Subcutaneous abdominal adipose tissue (tissue), 5 donors: Measurements from ENCODE around the gene FAIM.

Source experiments
- H3K27ac ChIP-seq: one replicate; pipeline ENCODE4 v1.7.0; 2013; ENCODE audit warnings: low read depth, mild to moderate bottlenecking, inconsistent platforms, low read length, moderate library complexity
- H3K27me3 ChIP-seq, 5 donors: one replicate each; pipeline ENCODE4 v1.7.0; 2013; ENCODE audit warnings: low read length in 5 of 5, inconsistent platforms in 1 of 5; ENCODE audit not compliant: control insufficient read depth in 5 of 5, insufficient read depth in 4 of 5
- H3K36me3 ChIP-seq, 5 donors: one replicate each; pipeline ENCODE4 v1.7.0; 2013; ENCODE audit warnings: low read length in 5 of 5; ENCODE audit not compliant: control insufficient read depth in 5 of 5, insufficient read depth in 5 of 5
- H3K4me1 ChIP-seq, 5 donors: one replicate each; pipeline ENCODE4 v1.7.0; 2013; ENCODE audit warnings: low read length in 5 of 5, mild to moderate bottlenecking in 3 of 5, moderate library complexity in 1 of 5; ENCODE audit not compliant: control insufficient read depth in 5 of 5, insufficient read depth in 5 of 5
- H3K4me3 ChIP-seq, 5 donors: one replicate each; pipeline ENCODE4 v1.7.0; 2013; ENCODE audit warnings: low read length in 5 of 5, low read depth in 1 of 5
- H3K9ac ChIP-seq, 5 donors: one replicate each; pipeline ENCODE4 v1.7.0; 2013; ENCODE audit warnings: low read length in 5 of 5, mild to moderate bottlenecking in 4 of 5, moderate library complexity in 3 of 5
- H3K9me3 ChIP-seq, 5 donors: one replicate each; pipeline ENCODE4 v1.7.0; 2013; ENCODE audit warnings: low read length in 5 of 5; ENCODE audit not compliant: control insufficient read depth in 5 of 5
- donor health status: healthy.
- donor health status: healthy.
- donor health status: healthy.
- donor health status: healthy.
- donor health status: healthy.

Gene FAIM

DNA sequence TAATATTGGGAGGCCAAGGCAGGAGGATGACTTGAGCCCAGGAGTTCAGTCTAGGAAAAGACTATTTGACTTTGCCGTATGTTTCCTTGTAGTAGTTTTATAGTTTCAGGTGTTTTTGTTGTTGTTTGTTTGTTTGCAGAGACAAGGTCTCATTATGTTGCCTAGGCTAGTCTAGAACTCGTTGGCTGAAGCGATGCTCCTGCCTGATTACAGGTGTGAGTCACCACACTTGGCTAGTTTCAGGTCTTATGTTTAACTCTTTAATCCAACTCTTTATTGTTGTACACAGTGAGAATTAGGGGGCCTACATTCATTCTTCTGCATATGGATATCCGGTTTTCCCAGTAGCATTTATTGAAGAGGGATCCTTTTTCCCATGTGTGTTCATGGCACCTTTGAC, 32.0 kb downstream of the FAIM start:
- Histone ChIP-seq H3K4me3 (no peak overlapping the region), H3K27me3 (no peaks in the 10 kb centered on the region), H3K27ac (no peak overlapping the region), H3K36me3 (peaks cover 0 to 3% (median 0%) of the 10 kb centered on the region in 5 donors), H3K9ac (no peak overlapping the region), H3K4me1 (no peaks in the 10 kb centered on the region), H3K9me3 (peaks cover 0 to 25% (median 13%) of the 10 kb centered on the region in 5 donors)

DNA sequence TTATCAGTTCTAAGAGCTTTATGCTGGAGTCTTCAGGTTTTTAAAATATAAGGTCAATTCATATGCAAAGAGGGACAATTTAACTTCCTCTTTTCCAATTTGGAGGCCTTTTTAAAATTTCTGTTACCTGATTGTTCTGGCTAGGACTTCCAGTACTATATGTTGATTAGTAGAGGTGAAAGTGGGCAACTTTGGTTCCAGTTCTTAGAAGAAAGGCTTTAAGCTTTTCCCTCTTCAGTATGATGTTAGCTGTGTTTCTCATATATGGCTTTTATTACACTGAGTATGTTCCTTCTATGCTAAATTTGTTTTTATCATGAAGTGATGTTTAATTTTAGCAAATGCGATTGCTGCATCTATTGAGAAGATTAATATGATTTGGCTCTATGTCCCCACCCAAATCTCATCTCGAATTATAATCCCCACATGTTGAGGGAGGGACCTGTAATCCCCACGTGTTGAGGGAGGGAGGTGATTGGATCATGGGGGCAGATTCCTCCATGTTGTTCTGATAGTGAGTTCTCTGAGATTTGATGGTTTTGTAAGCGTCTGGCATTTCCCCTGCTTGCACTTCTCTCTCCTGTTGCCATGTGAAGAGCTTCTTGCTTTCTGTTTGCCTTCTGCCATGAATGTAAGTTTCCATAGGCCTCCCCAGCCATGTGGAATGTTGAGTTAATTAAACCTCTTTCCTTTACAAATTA, 33.8 kb downstream of the FAIM start:
- Histone ChIP-seq H3K27ac (no peak overlapping the region), H3K4me3 (no peak overlapping the region), H3K9ac (no peak overlapping the region), H3K27me3 (no peaks in the 10 kb centered on the region), H3K36me3 (no peaks in the 10 kb centered on the region), H3K4me1 (no peaks in the 10 kb centered on the region), H3K9me3 (peaks cover 0 to 31% (median 20%) of the 10 kb centered on the region in 5 donors)

DNA sequence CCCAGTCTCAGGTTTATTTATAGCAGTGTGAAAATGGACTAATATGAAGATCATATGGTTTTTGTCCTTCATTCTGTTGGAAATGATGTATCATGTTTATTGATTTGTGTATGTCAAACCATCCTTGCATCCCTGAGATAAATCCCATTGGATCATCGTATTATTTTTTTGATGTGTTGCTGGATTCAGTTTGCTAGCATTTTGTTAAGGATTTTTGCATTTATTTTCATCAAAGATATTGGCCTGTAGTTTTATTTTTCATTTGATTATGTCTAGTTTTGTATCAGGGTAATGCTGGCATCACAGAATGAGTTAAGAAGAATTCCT, 34.3 kb downstream of the FAIM start:
- no peak overlapping the region for H3K9ac ChIP-seq
- H3K9me3 ChIP-seq, result peaks cover 0 to 31% (median 20%) of the 10 kb centered on the region in 5 donors
- no peaks in the 10 kb centered on the region for H3K36me3 ChIP-seq
- H3K4me3 ChIP-seq, result no peak overlapping the region
- no peak overlapping the region for H3K27ac ChIP-seq
- H3K4me1 ChIP-seq, result no peaks in the 10 kb centered on the region
- H3K27me3 ChIP-seq, result no peaks in the 10 kb centered on the region

DNA sequence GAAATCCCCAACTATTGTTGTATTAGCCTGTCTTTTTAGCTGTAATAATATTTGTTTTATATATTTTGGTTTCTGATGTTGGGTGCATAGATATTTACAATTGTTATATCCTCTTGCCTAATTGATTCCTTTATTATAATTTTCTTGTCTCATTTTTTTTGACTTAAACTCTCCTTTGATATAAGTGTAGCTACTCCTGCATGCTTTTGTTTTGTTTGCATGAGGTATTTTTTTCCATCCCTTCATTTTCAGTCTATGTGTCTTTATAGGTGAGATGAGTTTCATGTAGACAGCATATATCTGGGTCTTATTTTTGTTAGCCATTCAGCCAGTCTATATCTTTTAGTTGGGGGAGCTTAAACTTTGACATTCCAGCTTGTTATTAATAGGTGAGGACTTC, 37.4 kb downstream of the FAIM start:
- no peaks in the 10 kb centered on the region for H3K27me3 ChIP-seq
- H3K9me3 ChIP-seq, result peaks cover 0 to 38% (median 27%) of the 10 kb centered on the region in 5 donors
- H3K36me3 ChIP-seq, result peaks cover 2 to 17% (median 16%) of the 10 kb centered on the region in 5 donors
- H3K4me3 ChIP-seq, result no peak overlapping the region
- no peak overlapping the region for H3K27ac ChIP-seq
- H3K4me1 ChIP-seq, result no peaks in the 10 kb centered on the region
- H3K9ac ChIP-seq, result no peak overlapping the region

DNA sequence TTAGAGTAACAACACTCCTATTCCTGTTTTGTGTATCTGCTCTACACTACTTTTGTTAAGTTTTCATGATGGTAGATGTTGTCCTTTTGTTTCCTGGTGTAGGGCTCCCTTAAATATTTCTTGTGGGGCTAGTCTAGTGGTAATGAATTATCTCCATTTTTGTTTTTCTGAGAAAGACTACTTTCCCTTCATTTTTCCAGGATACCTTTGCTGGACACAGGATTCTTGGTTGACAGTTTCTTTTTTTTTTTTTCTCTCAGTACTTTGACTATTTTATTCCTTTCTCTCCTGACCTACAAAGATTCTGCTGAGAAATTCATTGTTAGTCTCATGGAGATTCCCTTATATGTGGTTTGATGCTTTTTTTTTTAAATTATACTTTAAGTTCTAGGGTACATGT, 37.9 kb downstream of the FAIM start:
- no peaks in the 10 kb centered on the region for H3K27me3 ChIP-seq
- peaks cover 2 to 19% (median 17%) of the 10 kb centered on the region in 5 donors for H3K36me3 ChIP-seq
- no peak overlapping the region for H3K4me3 ChIP-seq
- H3K4me1 ChIP-seq, result no peaks in the 10 kb centered on the region
- H3K9ac ChIP-seq, result no peak overlapping the region
- no peak overlapping the region for H3K27ac ChIP-seq
- peaks cover 0 to 38% (median 27%) of the 10 kb centered on the region in 5 donors for H3K9me3 ChIP-seq

DNA sequence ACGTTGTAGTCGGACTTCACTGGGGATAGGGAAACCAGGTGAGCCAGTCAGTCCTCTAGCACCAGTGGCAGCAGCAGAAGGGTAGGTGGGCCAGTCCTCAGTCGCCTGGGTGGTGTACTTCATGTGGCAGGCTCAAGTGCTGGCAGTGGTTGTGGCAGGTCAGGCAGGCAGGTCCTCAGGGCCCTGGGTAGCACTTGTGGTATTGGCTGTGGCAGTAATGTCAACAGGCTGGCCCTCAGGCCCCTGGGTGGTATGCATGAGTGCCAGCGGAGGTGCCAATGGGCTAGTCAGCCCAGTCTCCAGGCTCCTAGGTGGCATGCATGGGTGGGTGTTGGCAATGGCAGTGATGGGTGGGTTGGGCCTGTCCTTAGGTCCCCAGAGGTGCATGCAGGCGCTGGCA, 40.6 kb downstream of the FAIM start:
- Histone ChIP-seq H3K9ac (no peak overlapping the region), H3K4me3 (no peak overlapping the region), H3K36me3 (peaks cover 6 to 30% (median 22%) of the 10 kb centered on the region in 5 donors)

DNA sequence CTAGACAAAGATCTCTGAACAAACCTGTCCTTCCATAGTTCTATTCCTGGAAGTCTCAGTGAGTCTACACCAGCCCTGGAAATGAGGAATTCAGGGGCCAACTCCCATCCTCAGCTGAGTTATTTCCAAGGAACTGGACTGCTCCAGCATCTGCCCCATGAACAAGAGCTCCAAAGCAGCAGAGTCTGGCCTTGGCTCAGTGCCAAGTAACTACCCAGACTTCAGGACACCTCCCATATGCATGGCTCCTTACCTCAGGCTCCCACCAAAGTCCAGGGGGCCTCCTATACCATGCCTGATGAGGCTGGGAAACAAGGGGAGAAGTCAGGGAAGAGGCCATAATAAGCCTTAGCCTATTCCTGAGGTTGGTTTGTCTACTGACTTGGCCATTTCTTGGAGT, 45.0 kb downstream of the FAIM start:
- Histone ChIP-seq H3K4me3 (no peak overlapping the region), H3K27me3 (no peaks in the 10 kb centered on the region), H3K27ac (no peak overlapping the region), H3K4me1 (no peaks in the 10 kb centered on the region), H3K36me3 (peaks cover 29 to 63% (median 46%) of the 10 kb centered on the region in 5 donors), H3K9ac (no peak overlapping the region), H3K9me3 (peaks cover 0 to 7% (median 0%) of the 10 kb centered on the region in 5 donors)

More for the DNA sequence above, 40.6 kb downstream of the FAIM start:
- Histone ChIP-seq H3K27me3 (no peaks in the 10 kb centered on the region), H3K9me3 (peaks cover 0 to 20% (median 18%) of the 10 kb centered on the region in 5 donors), H3K4me1 (no peaks in the 10 kb centered on the region), H3K27ac (no peak overlapping the region)

DNA sequence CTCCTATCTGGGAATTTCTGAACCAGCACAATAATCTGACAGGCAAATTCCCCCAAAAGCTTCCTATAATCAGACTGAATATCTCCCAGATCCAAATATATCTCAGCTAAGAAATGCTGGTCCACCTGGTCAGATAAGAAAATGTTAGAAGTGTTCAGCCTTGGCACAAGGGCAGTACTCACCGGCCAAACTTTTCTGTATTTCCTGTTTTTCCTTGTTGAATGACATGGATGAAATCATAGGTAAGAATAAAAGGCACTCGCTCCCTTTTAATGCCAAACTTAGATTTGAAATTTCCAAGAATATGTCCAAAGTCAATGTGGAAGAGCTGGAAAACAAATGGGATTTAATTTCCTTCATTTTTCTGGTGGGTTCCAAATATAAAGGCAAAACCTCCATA, 48.9 kb downstream of the FAIM start:
- no peaks in the 10 kb centered on the region for H3K4me1 ChIP-seq
- H3K27me3 ChIP-seq, result no peaks in the 10 kb centered on the region
- H3K36me3 ChIP-seq, result peaks cover 28 to 50% (median 36%) of the 10 kb centered on the region in 5 donors
- H3K9me3 ChIP-seq, result no peaks in the 10 kb centered on the region
- H3K27ac ChIP-seq, result no peak overlapping the region
- H3K9ac ChIP-seq, result no peak overlapping the region
- no peak overlapping the region for H3K4me3 ChIP-seq

DNA sequence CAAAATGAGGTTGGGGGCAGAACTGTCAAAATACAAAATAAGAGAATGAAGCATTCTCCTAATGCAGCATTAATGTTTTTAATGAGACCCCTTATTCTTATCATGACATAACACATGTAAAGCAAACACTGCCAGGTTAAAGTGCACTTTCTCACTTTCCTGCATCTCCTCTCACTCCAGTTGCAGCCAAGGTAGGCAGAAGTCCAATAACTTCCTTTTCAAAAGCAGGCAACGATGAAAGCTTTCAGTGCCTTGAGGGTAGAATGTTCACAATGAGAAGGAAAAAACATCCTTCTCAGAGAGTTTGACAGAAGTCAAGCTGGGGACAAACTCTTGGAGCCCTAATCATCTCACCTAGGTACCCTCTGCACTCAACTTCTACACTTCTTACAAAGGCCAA, 59.5 kb downstream of the FAIM start:
- Histone ChIP-seq H3K4me1 (no peaks in the 10 kb centered on the region), H3K36me3 (peaks cover 8 to 40% (median 17%) of the 10 kb centered on the region in 5 donors), H3K9ac (no peak overlapping the region), H3K27ac (no peak overlapping the region), H3K4me3 (no peak overlapping the region), H3K27me3 (no peaks in the 10 kb centered on the region), H3K9me3 (no peaks in the 10 kb centered on the region)

DNA sequence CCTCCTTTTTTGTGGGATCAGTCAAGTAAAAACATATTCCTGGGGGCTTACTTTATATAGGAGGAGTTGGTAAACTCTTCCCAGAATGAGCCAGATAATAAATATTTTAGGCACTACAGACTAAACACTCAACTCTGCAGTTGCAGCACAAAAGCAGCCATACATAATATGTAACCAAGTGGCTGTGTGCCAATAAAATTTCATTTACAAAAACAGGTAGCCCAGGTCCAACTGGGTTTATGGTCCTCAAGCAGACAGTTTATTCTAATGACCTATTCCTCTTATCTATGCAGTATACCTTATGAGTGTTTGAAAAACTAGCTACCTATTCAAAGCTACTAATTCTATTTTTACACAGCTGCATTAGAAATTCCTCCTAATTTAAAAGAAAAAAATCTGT, 61.8 kb downstream of the FAIM start:
- no peak overlapping the region for H3K9ac ChIP-seq
- peaks cover 0 to 5% (median 0%) of the 10 kb centered on the region in 5 donors for H3K4me1 ChIP-seq
- no peaks in the 10 kb centered on the region for H3K27me3 ChIP-seq
- H3K36me3 ChIP-seq, result peaks cover 0 to 30% (median 8%) of the 10 kb centered on the region in 5 donors
- H3K4me3 ChIP-seq, result no peak overlapping the region
- H3K9me3 ChIP-seq, result peaks cover 0 to 5% (median 2%) of the 10 kb centered on the region in 5 donors
- no peak overlapping the region for H3K27ac ChIP-seq
